ENCODE results near the gene OCEL1.

GRCh38 chr19:17209126-17210036 is 16.6 kb upstream of the OCEL1 start:
- TF ChIP-seq YY1 (IDR thresholded peaks at IDR 0.05; ENCODE audit: insufficient read depth, insufficient read length) (no peak), ZNF274 (IDR thresholded peaks at IDR 0.05; ENCODE audit: low read depth, low read length) (no peak), SUZ12 (IDR thresholded peaks at IDR 0.05; ENCODE audit: extremely low read depth, insufficient read depth, insufficient read length) (no peak)
